SK-N-SH treated with all-trans-retinoic acid at 6 μM for 48 hours (cell line): Measurements from ENCODE around the gene CRIP2.

Experiments used
- CREB5 ChIP-seq: fragments of 250-450 bp; sonication (Bioruptor Pico); IDR thresholded peaks from 2 replicates; pipeline ENCODE4 v1.5.1; 2020; ENCODE audit warnings: low read depth, mild to moderate bottlenecking, moderate library complexity
- ESRRG ChIP-seq: fragments of 250-450 bp; sonication (Bioruptor Pico); IDR thresholded peaks from 2 replicates; pipeline ENCODE4 v1.6.1; 2021; ENCODE audit warnings: mild to moderate bottlenecking
- PATZ1 ChIP-seq: fragments of 250-450 bp; sonication (Bioruptor Pico); IDR thresholded peaks from 2 replicates; pipeline ENCODE4 v1.8.0; 2020; ENCODE audit warnings: mild to moderate bottlenecking, moderate library complexity, borderline replicate concordance
- POU6F1 ChIP-seq: fragments of 250-450 bp; sonication (Bioruptor Pico); IDR thresholded peaks from 2 replicates; pipeline ENCODE4 v1.8.0; 2021; ENCODE audit warnings: low read depth, mild to moderate bottlenecking, moderate library complexity, borderline replicate concordance
- SNAI2 ChIP-seq: fragments of 250-450 bp; sonication (Bioruptor Pico); IDR thresholded peaks from 2 replicates; pipeline ENCODE4 v1.5.0; 2020; ENCODE audit warnings: mild to moderate bottlenecking, moderate library complexity

- TF ChIP-seq PATZ1 (CRISPR knock-in tag) (no peak), POU6F1 (CRISPR knock-in tag) (no peak), ESRRG (CRISPR knock-in tag) (no peak), SNAI2 (CRISPR knock-in tag) (no peak), CREB5 (CRISPR knock-in tag) (no peak)
Observed at GRCh38 chr14:105437723-105438500, 36.7 kb upstream of the CRIP2 start.
